Esophagus muscularis mucosa (tissue), 3 donors: Measurements from ENCODE around the gene STAP1.

Experiments used
- CTCF ChIP-seq, 3 experiments: fragments of 200-600 bp in 2 of 3; fragments of 450-650 bp in 1 of 3; sonication (generic) in 2 of 3; IDR thresholded peaks; one replicate each; pipeline ENCODE4 v1.5.1; 2017 to 2019; ENCODE audit warnings: antibody characterized with exemption in 3 of 3, mild to moderate bottlenecking in 2 of 3, moderate library complexity in 1 of 3
- POLR2A ChIP-seq: fragments of 450-650 bp; IDR thresholded peaks from one replicate; pipeline ENCODE4 v1.6.1; 2017; ENCODE audit warnings: antibody characterized with exemption, moderate library complexity, mild to moderate bottlenecking, low read depth
- POLR2AphosphoS5 ChIP-seq, 2 donors: sonication (generic); formaldehyde crosslinking; IDR thresholded peaks; one replicate each; pipeline ENCODE4 v1.6.1; 2017; ENCODE audit warnings: antibody characterized with exemption in 2 of 2

- TF ChIP-seq POLR2A, result no peak
- TF ChIP-seq CTCF (IDR thresholded peaks at IDR 0.05), result no peak
- TF ChIP-seq POLR2AphosphoS5 (IDR thresholded peaks at IDR 0.05), result no peak
These were observed 45.5 kb downstream of the STAP1 start for GRCh38 chr4:67604029-67604381.
